K562 (cell line): Measurements from ENCODE around the gene TAL1. TPM values are rescaled to one million over a fixed set of nuclear protein-coding genes. Genes with fewer than 3 reads are reported as not detected.

Source experiments
- ADNP ChIP-seq: fragments of 200-800 bp; sonication (Bioruptor generic); IDR thresholded peaks from 2 replicates; pipeline ENCODE4 v1.6.1; 2016; ENCODE audit warnings: missing genetic modification characterization, missing compliant biosample characterization
- FOXA3 ChIP-seq, 2 experiments: fragments of 450-650 bp in 1 of 2; sonication (generic) in 1 of 2; formaldehyde crosslinking; IDR thresholded peaks in 1 of 2; conservative IDR thresholded peaks in 1 of 2; 2 replicates each; pipeline versions ENCODE4 v1.4.0 to v1.8.0; 2020 to 2022; ENCODE audit warnings: mild to moderate bottlenecking in 2 of 2, missing genetic modification reagents in 1 of 2
- GATA2 ChIP-seq: sonication (generic); formaldehyde crosslinking; IDR thresholded peaks from 2 replicates; pipeline ENCODE4 v1.4.0; 2020; ENCODE audit warnings: mild to moderate bottlenecking, missing genetic modification reagents
- HDAC1 ChIP-seq, 2 experiments: fragments of 450-650 bp; IDR thresholded peaks; 2 replicates each; pipeline ENCODE4 v1.6.1; 2016 to 2017; ENCODE audit warnings: inconsistent platforms in 1 of 2, mild to moderate bottlenecking in 1 of 2, moderate library complexity in 1 of 2
- HIVEP1 ChIP-seq: fragments of 250-450 bp; sonication (Bioruptor Pico); IDR thresholded peaks from 2 replicates; pipeline ENCODE4 v1.4.0; 2020; ENCODE audit warnings: mild to moderate bottlenecking
- MAFF ChIP-seq: IDR thresholded peaks from 2 replicates; pipeline ENCODE4 v1.6.1; 2012; ENCODE audit warnings: low read length, improper control_type of control experiment
- MAFK ChIP-seq: IDR thresholded peaks from 2 replicates; pipeline ENCODE4 v1.6.1; 2011; ENCODE audit warnings: low read length, improper control_type of control experiment
- MIER1 ChIP-seq: fragments of 450-650 bp; IDR thresholded peaks from 2 replicates; pipeline ENCODE4 v1.6.1; 2016; ENCODE audit warnings: antibody characterized with exemption, mild to moderate bottlenecking, low read depth
- NFXL1 ChIP-seq: fragments of 450-650 bp; formaldehyde crosslinking; IDR thresholded peaks from 2 replicates; pipeline ENCODE4 v1.4.0; 2021; ENCODE audit warnings: mild to moderate bottlenecking
- POLR2H ChIP-seq: IDR thresholded peaks from 2 replicates; pipeline ENCODE4 v1.6.1; 2016; ENCODE audit warnings: missing genetic modification characterization, low read depth, mild to moderate bottlenecking, control low read depth, missing compliant biosample characterization, moderate library complexity
- POU5F1 ChIP-seq: fragments of 150-350 bp; IDR thresholded peaks from 2 replicates; pipeline ENCODE4 v1.6.1; 2014; ENCODE audit warnings: borderline replicate concordance, low read length, low read depth, mild to moderate bottlenecking; ENCODE audit not compliant: partially characterized antibody
- PPARD ChIP-seq: fragments of 250-450 bp; sonication (Bioruptor Pico); IDR thresholded peaks from 2 replicates; pipeline ENCODE4 v1.8.0; 2022; ENCODE audit warnings: inconsistent platforms, mild to moderate bottlenecking, moderate library complexity
- PYGO2 ChIP-seq: fragments of 450-650 bp; IDR thresholded peaks from 2 replicates; pipeline ENCODE4 v1.6.1; 2016; ENCODE audit warnings: mild to moderate bottlenecking, missing genetic modification characterization, moderate library complexity, missing compliant biosample characterization
- RBFOX2 ChIP-seq: fragments of 200-400 bp; formaldehyde crosslinking; IDR thresholded peaks from 2 replicates; pipeline ENCODE4 v1.6.1; 2017; ENCODE audit warnings: low read depth, mild to moderate bottlenecking, low read length, moderate library complexity
- RBM25 ChIP-seq: fragments of 200-400 bp; formaldehyde crosslinking; IDR thresholded peaks from 2 replicates; pipeline ENCODE4 v1.6.1; 2018; ENCODE audit warnings: low read length, low read depth, moderate library complexity; ENCODE audit not compliant: severe bottlenecking
- RCOR1 ChIP-seq, 2 experiments: IDR thresholded peaks; 2 replicates each; pipeline ENCODE4 v1.6.1; 2012; ENCODE audit warnings: low read depth in 2 of 2, low read length in 2 of 2, borderline replicate concordance in 1 of 2, improper control_type of control experiment in 1 of 2
- SMARCE1 ChIP-seq: fragments of 450-650 bp; IDR thresholded peaks from 2 replicates; pipeline ENCODE4 v1.7.1; 2016; ENCODE audit warnings: mild to moderate bottlenecking
- SP2 ChIP-seq: IDR thresholded peaks from 2 replicates; pipeline ENCODE4 v1.6.1; 2011; ENCODE audit warnings: mild to moderate bottlenecking, low read depth, low read length, moderate library complexity; ENCODE audit not compliant: poor library complexity, severe bottlenecking; ENCODE audit errors: extremely low read depth
- ZNF134 ChIP-seq: fragments of 250-450 bp; sonication (Bioruptor Pico); conservative IDR thresholded peaks from 2 replicates; pipeline ENCODE4 v1.4.0; 2020
- ZNF174 ChIP-seq: fragments of 250-450 bp; sonication (Bioruptor Pico); IDR thresholded peaks from 2 replicates; pipeline ENCODE4 v1.4.0; 2020; ENCODE audit warnings: mild to moderate bottlenecking
- ZNF23 ChIP-seq: fragments of 250-450 bp; sonication (Bioruptor Pico); IDR thresholded peaks from 2 replicates; pipeline ENCODE4 v1.4.0; 2020; ENCODE audit warnings: mild to moderate bottlenecking
- ZNF232 ChIP-seq: sonication (generic); formaldehyde crosslinking; IDR thresholded peaks from 2 replicates; pipeline ENCODE4 v1.8.0; 2022; ENCODE audit warnings: mild to moderate bottlenecking, missing genetic modification reagents
- ZNF239 ChIP-seq: fragments of 250-450 bp; sonication (Bioruptor Pico); IDR thresholded peaks from 2 replicates; pipeline ENCODE4 v1.4.0; 2020; ENCODE audit warnings: mild to moderate bottlenecking
- ZNF282 ChIP-seq: sonication (generic); formaldehyde crosslinking; IDR thresholded peaks from 2 replicates; pipeline ENCODE4 v1.8.1; 2023; ENCODE audit warnings: missing genetic modification reagents
- ZNF41 ChIP-seq: fragments of 250-450 bp; sonication (Bioruptor Pico); conservative IDR thresholded peaks from 2 replicates; pipeline ENCODE4 v1.4.0; 2020; ENCODE audit warnings: mild to moderate bottlenecking
- ZNF507 ChIP-seq: conservative IDR thresholded peaks from 2 replicates; pipeline ENCODE4 v1.6.1; 2017; ENCODE audit warnings: missing genetic modification characterization, missing compliant biosample characterization
- ZNF75A ChIP-seq: fragments of 450-650 bp; formaldehyde crosslinking; IDR thresholded peaks from 2 replicates; pipeline ENCODE4 v1.4.0; 2020; ENCODE audit warnings: mild to moderate bottlenecking
- polyA plus RNA-seq, 8 experiments: library from polyadenylated mRNA; depleted of rRNA in 4 of 8; stranded (reverse) in 5 of 8; unstranded in 3 of 8; fragments of >200 nt; fragmentation: Nextera tagmentation in 2 of 8; fragmentation: Illumina TruSeq in 1 of 8; extraction: Ambion mirVana in 2 of 8; extraction: Trizol in 1 of 8; gene quantifications; 2 replicates each; pipeline versions ENCODE4 v1.2.1 to v1.2.3, GENCODE V29; 2011 to 2014; ENCODE audit warnings: inconsistent platforms in 1 of 8, missing spikeins in 1 of 8
- total RNA-seq, 7 experiments: library from RNA; depleted of rRNA in 6 of 7; stranded (reverse); fragments of >200 nt in 6 of 7; fragmentation: Illumina TruSeq in 2 of 7; extraction: Trizol in 2 of 7; gene quantifications; 2 replicates each; pipeline versions ENCODE4 v1.2.1 to v1.2.3, GENCODE V29; 2011 to 2021; ENCODE audit warnings: low replicate concordance in 1 of 7
- TF ChIP-seq, protein P1 (sequence below): fragments of 250-450 bp; sonication (Bioruptor Pico); IDR thresholded peaks from 2 replicates; pipeline ENCODE4 v1.4.0; 2020
- TF ChIP-seq, protein P2 (sequence below): fragments of 450-650 bp; IDR thresholded peaks from one replicate; pipeline ENCODE4 v1.6.1; 2018; ENCODE audit warnings: mild to moderate bottlenecking, moderate library complexity; ENCODE audit not compliant: partially characterized antibody

TAL1 gene
- total and polyA plus RNA-seq, 9 of the 15 experiments (the other 6 are each of a cell fraction or from before 2014, with no cell fraction given) = 18.5 to 106 (median 59.7) TPM

DNA sequence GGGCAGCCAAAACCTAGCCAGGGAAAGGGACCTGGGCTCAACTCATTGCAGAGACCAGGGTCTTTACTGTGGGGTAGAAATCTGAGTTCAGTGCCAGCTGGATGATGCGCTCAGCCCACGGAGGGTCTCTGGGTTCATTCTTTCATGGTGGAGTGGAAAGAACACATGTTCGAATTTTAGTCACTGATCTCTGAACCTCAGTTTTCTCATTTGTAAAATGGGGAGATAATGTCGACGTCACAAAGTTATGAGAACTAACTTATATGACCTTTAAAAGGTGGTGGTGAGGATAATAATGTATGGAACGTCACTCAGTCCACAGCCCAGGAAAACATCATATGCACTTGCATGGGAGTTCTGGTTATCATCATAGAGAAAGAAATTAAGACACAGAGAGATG is 1.2 kb upstream of the TAL1 start (continued):
- TF ChIP-seq SP2 (no peak), ZNF507 (no peak), ZNF232 (CRISPR knock-in tag) (no peak), MAFK (no peak), ZNF174 (no peak), PPARD (CRISPR knock-in tag) (no peak), MAFF (no peak), SMARCE1 (no peak), ZNF75A (CRISPR knock-in tag) (no peak), ADNP (tag) (no peak), ZNF282 (CRISPR knock-in tag) (no peak), GATA2 (CRISPR knock-in tag) (no peak), ZNF239 (CRISPR knock-in tag) (no peak), POLR2H (tag) (no peak), HIVEP1 (CRISPR knock-in tag) (no peak), RCOR1 (IDR thresholded peaks at IDR 0.05; ENCODE audit: borderline replicate concordance in 1 of 2, low read depth in 2 of 2, low read length in 2 of 2) (0 out of 4 replicates have a peak, but pooled peaks of 1 of the 2 experiments have one; percentile 40), RBM25 (peak; percentile 95), ZNF23 (CRISPR knock-in tag) (no peak), POU5F1 (no peak), ZNF134 (no peak), MIER1 (0 out of 2 replicates have a peak, but pooled peaks have one; percentile 5), FOXA3 (CRISPR knock-in tag; conservative IDR thresholded peaks at IDR 0.05 in 1 of 2, IDR thresholded peaks at IDR 0.05 in 1 of 2) (no peak), ZNF41 (CRISPR knock-in tag) (no peak), HDAC1 (IDR thresholded peaks at IDR 0.05) (peak in 1 of 2 experiments; percentile 46; a peak in 1 of 4 replicates), RBFOX2 (no peak), PYGO2 (tag) (no peak), NFXL1 (CRISPR knock-in tag) (no peak)
- TF ChIP-seq, protein P1, sequence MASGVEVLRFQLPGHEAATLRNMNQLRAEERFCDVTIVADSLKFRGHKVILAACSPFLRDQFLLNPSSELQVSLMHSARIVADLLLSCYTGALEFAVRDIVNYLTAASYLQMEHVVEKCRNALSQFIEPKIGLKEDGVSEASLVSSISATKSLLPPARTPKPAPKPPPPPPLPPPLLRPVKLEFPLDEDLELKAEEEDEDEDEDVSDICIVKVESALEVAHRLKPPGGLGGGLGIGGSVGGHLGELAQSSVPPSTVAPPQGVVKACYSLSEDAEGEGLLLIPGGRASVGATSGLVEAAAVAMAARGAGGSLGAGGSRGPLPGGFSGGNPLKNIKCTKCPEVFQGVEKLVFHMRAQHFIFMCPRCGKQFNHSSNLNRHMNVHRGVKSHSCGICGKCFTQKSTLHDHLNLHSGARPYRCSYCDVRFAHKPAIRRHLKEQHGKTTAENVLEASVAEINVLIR = peak; percentile 10; the same call in 1 of the 2 replicates
- TF ChIP-seq, protein P2, sequence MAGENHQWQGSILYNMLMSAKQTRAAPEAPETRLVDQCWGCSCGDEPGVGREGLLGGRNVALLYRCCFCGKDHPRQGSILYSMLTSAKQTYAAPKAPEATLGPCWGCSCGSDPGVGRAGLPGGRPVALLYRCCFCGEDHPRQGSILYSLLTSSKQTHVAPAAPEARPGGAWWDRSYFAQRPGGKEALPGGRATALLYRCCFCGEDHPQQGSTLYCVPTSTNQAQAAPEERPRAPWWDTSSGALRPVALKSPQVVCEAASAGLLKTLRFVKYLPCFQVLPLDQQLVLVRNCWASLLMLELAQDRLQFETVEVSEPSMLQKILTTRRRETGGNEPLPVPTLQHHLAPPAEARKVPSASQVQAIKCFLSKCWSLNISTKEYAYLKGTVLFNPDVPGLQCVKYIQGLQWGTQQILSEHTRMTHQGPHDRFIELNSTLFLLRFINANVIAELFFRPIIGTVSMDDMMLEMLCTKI = no peak
